Spleen (tissue), 11 donors: ENCODE measurements around the gene ASH1L. TPM values are rescaled to one million over a fixed set of nuclear protein-coding genes. Genes with fewer than 3 reads are reported as not detected.

Experiments
- DNase-seq: peaks from one replicate; pipeline ENCODE4 v3.0.0-alpha.2; 2020
- H3K27ac ChIP-seq, 8 donors: fragments of 200-600 bp; sonication (generic) in 7 of 8; 1 replicate in 4 of 8; 2 replicates in 4 of 8; pipeline versions ENCODE4 v1.5.0 to v1.8.0; 2016 to 2021; ENCODE audit warnings: inconsistent platforms in 4 of 8, mild to moderate bottlenecking in 4 of 8, moderate library complexity in 1 of 8
- H3K27me3 ChIP-seq, 7 donors: fragments of 200-600 bp; sonication (generic) in 6 of 7; replicated peaks in 1 of 7; 1 replicate in 4 of 7; 2 replicates in 3 of 7; pipeline versions ENCODE4 v1.5.0 to v1.8.0; 2016 to 2021; ENCODE audit warnings: inconsistent platforms in 3 of 7, mild to moderate bottlenecking in 1 of 7
- H3K36me3 ChIP-seq, 6 donors: fragments of 200-600 bp; sonication (generic) in 5 of 6; 1 replicate in 4 of 6; 2 replicates in 2 of 6; pipeline versions ENCODE4 v1.5.0 to v1.8.0; 2016 to 2021; ENCODE audit warnings: inconsistent platforms in 2 of 6
- H3K4me1 ChIP-seq, 6 donors: fragments of 200-600 bp; sonication (generic) in 5 of 6; 1 replicate in 3 of 6; 2 replicates in 3 of 6; pipeline versions ENCODE4 v1.5.0 to v1.8.0; 2016 to 2021; ENCODE audit warnings: inconsistent platforms in 3 of 6
- H3K4me3 ChIP-seq, 8 donors: fragments of 200-600 bp; sonication (generic) in 7 of 8; 1 replicate in 4 of 8; 2 replicates in 4 of 8; pipeline versions ENCODE4 v1.5.0 to v1.8.0; 2016 to 2021; ENCODE audit warnings: inconsistent platforms in 4 of 8, mild to moderate bottlenecking in 4 of 8, moderate library complexity in 2 of 8
- H3K9me3 ChIP-seq, 8 donors: fragments of 200-600 bp; sonication (generic) in 7 of 8; 1 replicate in 4 of 8; 2 replicates in 4 of 8; pipeline versions ENCODE4 v1.5.0 to v1.8.0; 2016 to 2021; ENCODE audit warnings: inconsistent platforms in 4 of 8
- CTCF ChIP-seq, 11 experiments: fragments of 200-600 bp in 7 of 11; fragments of 450-650 bp in 4 of 11; sonication (generic) in 4 of 11; IDR thresholded peaks in 8 of 11; conservative IDR thresholded peaks in 3 of 11; 1 replicate in 7 of 11; 2 replicates in 4 of 11; pipeline versions ENCODE4 v1.4.0 to v1.8.0; 2016 to 2021; ENCODE audit warnings: antibody characterized with exemption in 11 of 11, inconsistent platforms in 4 of 11, mild to moderate bottlenecking in 1 of 11
- POLR2A ChIP-seq, 3 donors: fragments of 450-650 bp; IDR thresholded peaks; one replicate each; pipeline ENCODE4 v1.5.1; 2017; ENCODE audit warnings: antibody characterized with exemption in 3 of 3, mild to moderate bottlenecking in 1 of 3
- POLR2AphosphoS5 ChIP-seq, 3 donors: sonication (generic); formaldehyde crosslinking; IDR thresholded peaks; one replicate each; pipeline ENCODE4 v1.5.1; 2017; ENCODE audit warnings: antibody characterized with exemption in 3 of 3
- WGBS, 5 donors: extraction: QIAGEN DNeasy Blood & Tissue Kit in 3 of 5; methylation state at CpG; one replicate each; pipeline versions ENCODE4 v1.1.5 to v1.1.7; 2013 to 2018; 5-methylcytosine and 5-hydroxymethylcytosine counted together
- intact Hi-C: fragments of 100-400 bp; cut with DNase I; formaldehyde crosslinking; loops from one replicate; pipeline ENCODE4 v1.15.0; 2023; ENCODE audit warnings: low total_unique reads
- polyA plus RNA-seq, 3 donors: library from polyadenylated mRNA; stranded (reverse); fragments of 200-250 nt; gene quantifications; one replicate each; pipeline ENCODE4 v1.2.1, GENCODE V29; 2013
- total RNA-seq, 7 donors: library from RNA; depleted of rRNA in 3 of 7; stranded (reverse); fragments of >200 nt in 3 of 7; fragmentation: NEBNext Ultra II Directional in 4 of 7; extraction: Animal tissue kit (Norgen Biotek cat#: 25700) in 4 of 7; gene quantifications; one replicate each; pipeline versions ENCODE4 v1.1.0 to v1.2.1, GENCODE V29; 2016 to 2021
- donor health status: healthy with polysubstance abuse.
- donor health status: DM: no; HTN: no; CAD: no; lungs with moderate emphysema.
- donor health status: DM: no; HTN: no; CAD: no.
- donor health status: Bipolar disorder and iron deficiency.
- donor health status: healthy.
- donor health status: DM: no; HTN: no; CAD: no.
- donor health status: DM: yes; HTN: yes; CAD: no.

Gene ASH1L
- total and polyA plus RNA-seq, 10 donors: 2.5 to 89.8 (median 69.1) TPM

DNA sequence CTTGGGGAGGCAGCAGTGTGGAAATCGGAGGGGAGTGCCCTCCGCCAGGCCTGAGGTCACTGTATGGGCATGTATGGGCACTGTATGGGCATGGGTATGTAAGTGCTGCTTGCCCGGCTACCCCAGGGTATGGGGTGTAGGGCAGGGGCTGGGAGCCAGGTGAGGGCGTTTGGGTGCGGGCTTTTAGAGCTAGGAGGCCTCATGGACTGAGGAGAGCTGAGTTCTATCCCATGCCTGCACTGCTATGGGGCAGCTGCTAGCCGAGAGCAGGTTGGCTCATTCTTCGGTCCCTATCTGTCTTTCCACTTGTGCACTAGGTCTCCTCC, 266.7 kb downstream of the ASH1L start:
- 84 to 96% (median 92%) methylated on average over 7 of the region's 7 CpGs for WGBS, 5 donors
- Histone ChIP-seq H3K27me3 (peaks cover 0 to 44% (median 21%) of the 10 kb centered on the region in 7 donors), H3K4me3 (no peak overlapping the region), H3K9me3 (no peaks in the 10 kb centered on the region), H3K4me1 (peaks cover 0 to 12% (median 3%) of the 10 kb centered on the region in 6 donors), H3K27ac (no peak overlapping the region), H3K36me3 (no peaks in the 10 kb centered on the region)
- TF ChIP-seq POLR2A (IDR thresholded peaks at IDR 0.05): no peak
- TF ChIP-seq POLR2AphosphoS5 (IDR thresholded peaks at IDR 0.05): no peak
- no peak for TF ChIP-seq CTCF (IDR thresholded peaks at IDR 0.05 in 8 of 11, conservative IDR thresholded peaks at IDR 0.05 in 3 of 11)
- no peak for DNase-seq
- intact Hi-C loops: no loop called here

GRCh38 chr1:155295183-155295941, 267.2 kb downstream of the ASH1L start:
- Histone ChIP-seq H3K27me3 (peaks cover 0 to 44% (median 21%) of the 10 kb centered on the region in 7 donors), H3K36me3 (no peaks in the 10 kb centered on the region), H3K9me3 (no peaks in the 10 kb centered on the region), H3K4me1 (peaks cover 0 to 12% (median 3%) of the 10 kb centered on the region in 6 donors), H3K4me3 (peak overlapping the region in 3 of 8 donors; percentile 5 to 26 (median 14)), H3K27ac (no peak overlapping the region)
- WGBS, 5 donors: 18 to 25% (median 22%) methylated on average over 27 to 47 of the region's 47 CpGs
- peak; percentile 56 for DNase-seq
- intact Hi-C loops: no loop called here
- TF ChIP-seq POLR2AphosphoS5 (IDR thresholded peaks at IDR 0.05) (no peak), CTCF (IDR thresholded peaks at IDR 0.05 in 8 of 11, conservative IDR thresholded peaks at IDR 0.05 in 3 of 11) (no peak), POLR2A (IDR thresholded peaks at IDR 0.05) (no peak)

DNA sequence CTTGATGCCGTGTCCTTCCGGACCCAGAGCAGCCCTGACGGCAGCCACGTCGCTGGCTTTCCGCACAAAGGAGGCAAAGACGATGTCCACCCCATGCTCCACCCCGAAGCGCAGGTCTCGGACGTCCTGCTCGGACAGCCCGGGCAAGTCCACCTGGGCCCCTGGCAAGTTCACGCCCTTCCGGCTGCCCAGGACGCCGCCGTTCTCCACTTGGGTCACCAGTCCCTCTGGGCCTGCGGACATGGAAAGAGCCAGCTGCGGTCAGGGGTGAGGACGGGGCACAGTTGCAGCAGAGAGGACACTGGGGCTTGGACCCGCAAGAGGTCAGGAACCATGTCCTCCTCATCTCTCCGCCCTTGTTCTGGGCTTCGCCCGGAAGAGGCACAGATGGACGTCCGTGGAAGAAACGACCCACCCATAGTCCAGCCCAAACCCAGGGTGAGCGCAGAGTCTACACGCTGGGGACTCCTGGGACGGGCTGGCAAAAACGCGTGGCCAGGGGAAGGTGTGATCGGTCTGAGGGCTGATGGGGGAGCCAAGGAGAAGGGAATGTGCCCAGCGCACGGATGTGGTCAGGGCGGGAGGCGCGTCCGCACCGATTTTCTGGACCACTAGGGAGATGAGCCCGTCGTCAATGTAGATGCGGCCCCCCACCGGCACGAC, 268.0 kb downstream of the ASH1L start:
- intact Hi-C loops: no loop called here
- Histone ChIP-seq H3K4me3 (peak overlapping the region in 3 of 8 donors; percentile 5 to 26 (median 14)), H3K27me3 (peaks cover 0 to 44% (median 21%) of the 10 kb centered on the region in 7 donors), H3K9me3 (no peaks in the 10 kb centered on the region), H3K36me3 (no peaks in the 10 kb centered on the region), H3K4me1 (peaks cover 0 to 12% (median 3%) of the 10 kb centered on the region in 6 donors), H3K27ac (no peak overlapping the region)
- DNase-seq: peak; percentile 68
- no peak for TF ChIP-seq POLR2A (IDR thresholded peaks at IDR 0.05)
- no peak for TF ChIP-seq POLR2AphosphoS5 (IDR thresholded peaks at IDR 0.05)
- no peak for TF ChIP-seq CTCF (IDR thresholded peaks at IDR 0.05 in 8 of 11, conservative IDR thresholded peaks at IDR 0.05 in 3 of 11)
- 26 to 44% (median 38%) methylated on average over 29 to 46 of the region's 46 CpGs for WGBS, 5 donors
